ENCODE measurements around the gene TENT4B.

- TF ChIP-seq CTCF (IDR thresholded peaks at IDR 0.05): no peak
- no peak for TF ChIP-seq POLR2AphosphoS5 (IDR thresholded peaks at IDR 0.05)
- no peak for TF ChIP-seq POLR2A (IDR thresholded peaks at IDR 0.05)
Measured at GRCh38 chr16:50169555-50170096, 16.5 kb downstream of the TENT4B start.
